Measurements from ENCODE around the gene RUFY4.

RUFY4 gene

DNA sequence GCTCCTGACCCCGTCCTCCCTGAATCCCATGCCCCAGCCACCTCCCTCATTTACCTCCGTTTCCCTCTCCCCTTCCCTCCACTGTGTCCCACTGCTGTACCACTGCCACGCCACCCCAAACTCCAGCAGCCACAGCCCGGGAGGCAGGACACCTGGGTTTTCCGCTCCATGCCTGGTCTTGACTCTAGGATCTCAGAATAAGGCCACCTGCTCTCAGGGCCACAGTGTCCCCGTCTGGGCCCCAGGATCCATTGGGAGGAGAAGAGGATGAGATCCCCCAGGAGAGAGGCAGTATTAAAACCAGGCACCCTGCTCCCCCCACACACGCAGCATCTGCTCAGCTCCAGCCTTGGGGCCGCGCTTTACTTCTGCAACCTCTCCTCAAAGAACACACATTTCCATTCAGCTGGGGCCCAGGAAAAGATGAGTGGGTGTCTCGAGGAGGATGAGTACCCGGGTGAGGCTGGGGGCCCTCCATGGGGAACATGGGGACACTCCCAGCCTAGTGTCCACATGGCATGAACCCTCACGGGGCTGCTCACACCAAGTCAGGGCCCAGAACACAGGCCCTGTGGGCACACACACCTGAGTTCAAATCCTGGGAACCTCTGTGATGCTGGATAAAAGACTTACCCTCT is 33.5 kb upstream of the RUFY4 start:
- no peak for TF ChIP-seq EZH2 (IDR thresholded peaks at IDR 0.05; ENCODE audit: borderline replicate concordance, low read length)
- TF ChIP-seq, protein P1, sequence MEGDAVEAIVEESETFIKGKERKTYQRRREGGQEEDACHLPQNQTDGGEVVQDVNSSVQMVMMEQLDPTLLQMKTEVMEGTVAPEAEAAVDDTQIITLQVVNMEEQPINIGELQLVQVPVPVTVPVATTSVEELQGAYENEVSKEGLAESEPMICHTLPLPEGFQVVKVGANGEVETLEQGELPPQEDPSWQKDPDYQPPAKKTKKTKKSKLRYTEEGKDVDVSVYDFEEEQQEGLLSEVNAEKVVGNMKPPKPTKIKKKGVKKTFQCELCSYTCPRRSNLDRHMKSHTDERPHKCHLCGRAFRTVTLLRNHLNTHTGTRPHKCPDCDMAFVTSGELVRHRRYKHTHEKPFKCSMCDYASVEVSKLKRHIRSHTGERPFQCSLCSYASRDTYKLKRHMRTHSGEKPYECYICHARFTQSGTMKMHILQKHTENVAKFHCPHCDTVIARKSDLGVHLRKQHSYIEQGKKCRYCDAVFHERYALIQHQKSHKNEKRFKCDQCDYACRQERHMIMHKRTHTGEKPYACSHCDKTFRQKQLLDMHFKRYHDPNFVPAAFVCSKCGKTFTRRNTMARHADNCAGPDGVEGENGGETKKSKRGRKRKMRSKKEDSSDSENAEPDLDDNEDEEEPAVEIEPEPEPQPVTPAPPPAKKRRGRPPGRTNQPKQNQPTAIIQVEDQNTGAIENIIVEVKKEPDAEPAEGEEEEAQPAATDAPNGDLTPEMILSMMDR (IDR thresholded peaks at IDR 0.05; ENCODE audit: low read length): no peak
- Histone ChIP-seq H3K4me1 (ENCODE audit: insufficient read depth, low read length, severe bottlenecking) (no peaks in the 10 kb centered on the region), H2AFZ (ENCODE audit: low read length) (no peak overlapping the region), H3K27ac (ENCODE audit: low read depth, low read length, poor library complexity, severe bottlenecking) (no peak overlapping the region), H3K9me3 (ENCODE audit: low read length) (no peaks in the 10 kb centered on the region), H3K27me3 (ENCODE audit: insufficient read depth, low read length) (peaks cover 11% of the 10 kb centered on the region; the same call in 1 of the 2 replicates), H3K9me2 (ENCODE audit: low read depth, low read length) (no peaks in the 10 kb centered on the region), H4K20me1 (ENCODE audit: insufficient read depth, low read length) (no peaks in the 10 kb centered on the region), H3K4me3 (ENCODE audit: low read depth, low read length, poor library complexity, severe bottlenecking) (no peak overlapping the region), H3K36me3 (ENCODE audit: insufficient read depth, low read length) (no peaks in the 10 kb centered on the region), H3F3A (ENCODE audit: insufficient read depth, low read length) (no peaks in the 10 kb centered on the region), H3K4me2 (ENCODE audit: low read length) (no peak overlapping the region), H3K79me2 (ENCODE audit: insufficient read depth, low read length) (no peaks in the 10 kb centered on the region), H3K9ac (ENCODE audit: low read length) (no peak overlapping the region)

DNA sequence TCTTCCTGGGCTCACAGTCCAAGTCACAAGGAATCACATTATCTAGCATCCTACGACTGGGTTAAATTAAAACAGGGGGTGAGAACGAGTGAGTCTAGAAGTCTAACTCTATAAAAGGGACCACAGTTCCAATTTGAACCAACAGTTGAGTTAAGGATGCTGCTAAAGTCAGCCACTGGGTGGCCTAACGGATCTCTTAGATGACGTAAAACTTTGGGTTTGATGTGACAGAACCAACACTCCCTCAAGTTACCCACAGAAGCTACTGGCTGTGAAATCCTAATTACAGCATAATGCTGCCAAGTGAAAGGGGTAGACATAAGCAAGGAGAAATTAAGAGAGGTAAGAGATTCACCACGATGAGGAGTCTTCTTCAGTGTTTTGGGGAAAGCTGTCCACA is 32.7 kb upstream of the RUFY4 start:
- H3K36me3 ChIP-seq (ENCODE audit: insufficient read depth, low read length): no peaks in the 10 kb centered on the region
- H3K4me2 ChIP-seq (ENCODE audit: low read length): no peak overlapping the region
- H3K9ac ChIP-seq (ENCODE audit: low read length): no peak overlapping the region
- no peak overlapping the region for H2AFZ ChIP-seq (ENCODE audit: low read length)
- H3K9me3 ChIP-seq (ENCODE audit: low read length): no peaks in the 10 kb centered on the region
- H3K4me1 ChIP-seq (ENCODE audit: insufficient read depth, low read length, severe bottlenecking): no peaks in the 10 kb centered on the region
- no peaks in the 10 kb centered on the region for H3F3A ChIP-seq (ENCODE audit: insufficient read depth, low read length)
- H3K27ac ChIP-seq (ENCODE audit: low read depth, low read length, poor library complexity, severe bottlenecking): no peak overlapping the region
- no peaks in the 10 kb centered on the region for H4K20me1 ChIP-seq (ENCODE audit: insufficient read depth, low read length)
- no peaks in the 10 kb centered on the region for H3K79me2 ChIP-seq (ENCODE audit: insufficient read depth, low read length)
- H3K9me2 ChIP-seq (ENCODE audit: low read depth, low read length): no peaks in the 10 kb centered on the region
- H3K27me3 ChIP-seq (ENCODE audit: insufficient read depth, low read length): peaks cover 11% of the 10 kb centered on the region; the same call in 1 of the 2 replicates
- no peak overlapping the region for H3K4me3 ChIP-seq (ENCODE audit: low read depth, low read length, poor library complexity, severe bottlenecking)
- TF ChIP-seq, protein P1 (IDR thresholded peaks at IDR 0.05; ENCODE audit: low read length): no peak; the same call in 1 of the 2 replicates
- no peak for TF ChIP-seq EZH2 (IDR thresholded peaks at IDR 0.05; ENCODE audit: borderline replicate concordance, low read length)

DNA sequence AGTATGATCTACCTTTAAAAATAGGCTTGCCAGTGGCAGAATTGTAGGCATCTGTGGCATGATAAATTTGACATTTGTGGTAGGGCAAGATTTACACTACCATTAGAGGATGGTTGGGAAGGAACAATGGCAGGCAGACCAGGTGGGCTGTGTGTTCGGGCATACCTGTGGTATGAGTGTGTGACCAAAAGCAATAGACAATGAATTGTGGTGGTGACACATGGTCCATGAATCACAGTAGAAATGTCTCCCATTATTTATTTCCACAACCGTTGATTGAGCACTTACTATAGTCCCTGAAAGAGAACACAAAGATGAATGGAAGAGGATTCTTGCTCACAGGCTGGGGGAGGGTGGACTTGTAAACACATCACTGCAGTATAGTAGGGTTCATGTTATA is 29.9 kb upstream of the RUFY4 start:
- H4K20me1 ChIP-seq (ENCODE audit: insufficient read depth, low read length): no peaks in the 10 kb centered on the region
- H3K9me3 ChIP-seq (ENCODE audit: low read length): no peaks in the 10 kb centered on the region
- no peaks in the 10 kb centered on the region for H3K36me3 ChIP-seq (ENCODE audit: insufficient read depth, low read length)
- H3F3A ChIP-seq (ENCODE audit: insufficient read depth, low read length): no peaks in the 10 kb centered on the region
- no peaks in the 10 kb centered on the region for H3K9me2 ChIP-seq (ENCODE audit: low read depth, low read length)
- H3K27ac ChIP-seq (ENCODE audit: low read depth, low read length, poor library complexity, severe bottlenecking): no peak overlapping the region
- H3K4me1 ChIP-seq (ENCODE audit: insufficient read depth, low read length, severe bottlenecking): no peaks in the 10 kb centered on the region
- peaks cover 11% of the 10 kb centered on the region; the same call in 1 of the 2 replicates for H3K27me3 ChIP-seq (ENCODE audit: insufficient read depth, low read length)
- no peak overlapping the region for H2AFZ ChIP-seq (ENCODE audit: low read length)
- TF ChIP-seq EZH2 (IDR thresholded peaks at IDR 0.05; ENCODE audit: borderline replicate concordance, low read length): no peak
- TF ChIP-seq, protein P1 (IDR thresholded peaks at IDR 0.05; ENCODE audit: low read length): no peak
- H3K4me3 ChIP-seq (ENCODE audit: low read depth, low read length, poor library complexity, severe bottlenecking): no peak overlapping the region
- no peak overlapping the region for H3K9ac ChIP-seq (ENCODE audit: low read length)
- no peaks in the 10 kb centered on the region for H3K79me2 ChIP-seq (ENCODE audit: insufficient read depth, low read length)
- H3K4me2 ChIP-seq (ENCODE audit: low read length): no peak overlapping the region

Data from OCI-LY1 (cell line).